ENCODE measurements around the gene KLF5. TPM values are rescaled to one million over a fixed set of nuclear protein-coding genes. Genes with fewer than 3 reads are reported as not detected.
"Not testable (repeated sequence)": the region's sequence is repeated elsewhere in the genome, so short reads cannot be mapped to it uniquely, and the experiment has no call there.

The KLF5 gene
- total and polyA plus RNA-seq, 2 donors, result 3.4 to 78.5 TPM

- no peak for DNase-seq (ENCODE audit: low read depth in 6 of 9, low spot score in 9 of 9)
- Histone ChIP-seq H3K9me3 (ENCODE audit: control insufficient read depth in 2 of 2, insufficient read depth in 1 of 2, low read length in 1 of 2) (no peaks in the 10 kb centered on the region), H3K4me1 (ENCODE audit: control insufficient read depth in 2 of 2, insufficient read depth in 2 of 2, low read length in 2 of 2) (no peaks in the 10 kb centered on the region), H3K27me3 (ENCODE audit: control insufficient read depth in 2 of 2, insufficient read depth in 1 of 2, low read length in 1 of 2) (no peaks in the 10 kb centered on the region), H3K27ac (ENCODE audit: low read depth in 1 of 2, low read length in 1 of 2) (no peak overlapping the region), H3K36me3 (ENCODE audit: control insufficient read depth in 2 of 2, insufficient read depth in 2 of 2, low read length in 1 of 2) (no peaks in the 10 kb centered on the region), H3K4me3 (ENCODE audit: low read length in 2 of 2) (no peak overlapping the region)
Observed at GRCh38 chr13:73038064-73038463, 20.7 kb upstream of the KLF5 start.

- no peak for DNase-seq (ENCODE audit: low read depth in 6 of 9, low spot score in 9 of 9)
- Histone ChIP-seq H3K4me3 (ENCODE audit: low read length in 2 of 2) (no peak overlapping the region), H3K4me1 (ENCODE audit: control insufficient read depth in 2 of 2, insufficient read depth in 2 of 2, low read length in 2 of 2) (no peaks in the 10 kb centered on the region), H3K36me3 (ENCODE audit: control insufficient read depth in 2 of 2, insufficient read depth in 2 of 2, low read length in 1 of 2) (no peaks in the 10 kb centered on the region), H3K27me3 (ENCODE audit: control insufficient read depth in 2 of 2, insufficient read depth in 1 of 2, low read length in 1 of 2) (no peaks in the 10 kb centered on the region), H3K27ac (ENCODE audit: low read depth in 1 of 2, low read length in 1 of 2) (no peak overlapping the region), H3K9me3 (ENCODE audit: control insufficient read depth in 2 of 2, insufficient read depth in 1 of 2, low read length in 1 of 2) (no peaks in the 10 kb centered on the region)
- 95% methylated on average over 2 of the region's 2 CpGs for WGBS
Observed at GRCh38 chr13:73039201-73040108, 19.4 kb upstream of the KLF5 start.

DNA sequence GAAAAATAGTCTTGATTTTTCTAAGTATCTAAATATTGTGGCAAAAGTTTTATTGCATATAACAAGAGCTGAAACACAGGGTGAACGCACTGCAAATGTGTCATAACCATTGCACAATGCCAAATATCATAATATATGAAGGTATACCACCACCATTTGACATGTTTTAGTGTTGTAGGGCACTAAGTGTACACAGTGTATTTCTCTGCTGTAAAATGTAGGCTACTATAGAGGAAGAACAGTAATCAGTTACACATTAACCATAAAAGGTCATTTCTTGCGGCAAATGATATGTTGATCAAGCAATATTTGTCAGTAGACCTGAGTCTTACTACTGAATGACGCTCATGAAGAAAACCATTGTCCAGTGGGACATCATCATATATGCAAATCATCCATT, 18.3 kb upstream of the KLF5 start:
- H3K27ac ChIP-seq (ENCODE audit: low read depth in 1 of 2, low read length in 1 of 2), result no peak overlapping the region
- H3K27me3 ChIP-seq (ENCODE audit: control insufficient read depth in 2 of 2, insufficient read depth in 1 of 2, low read length in 1 of 2), result no peaks in the 10 kb centered on the region
- H3K36me3 ChIP-seq (ENCODE audit: control insufficient read depth in 2 of 2, insufficient read depth in 2 of 2, low read length in 1 of 2), result no peaks in the 10 kb centered on the region
- no peaks in the 10 kb centered on the region for H3K4me1 ChIP-seq (ENCODE audit: control insufficient read depth in 2 of 2, insufficient read depth in 2 of 2, low read length in 2 of 2)
- no peaks in the 10 kb centered on the region for H3K9me3 ChIP-seq (ENCODE audit: control insufficient read depth in 2 of 2, insufficient read depth in 1 of 2, low read length in 1 of 2)
- DNase-seq (ENCODE audit: low read depth in 6 of 9, low spot score in 9 of 9), result no peak
- 94% methylated on average over 3 of the region's 3 CpGs for WGBS
- no peak overlapping the region for H3K4me3 ChIP-seq (ENCODE audit: low read length in 2 of 2)

DNA sequence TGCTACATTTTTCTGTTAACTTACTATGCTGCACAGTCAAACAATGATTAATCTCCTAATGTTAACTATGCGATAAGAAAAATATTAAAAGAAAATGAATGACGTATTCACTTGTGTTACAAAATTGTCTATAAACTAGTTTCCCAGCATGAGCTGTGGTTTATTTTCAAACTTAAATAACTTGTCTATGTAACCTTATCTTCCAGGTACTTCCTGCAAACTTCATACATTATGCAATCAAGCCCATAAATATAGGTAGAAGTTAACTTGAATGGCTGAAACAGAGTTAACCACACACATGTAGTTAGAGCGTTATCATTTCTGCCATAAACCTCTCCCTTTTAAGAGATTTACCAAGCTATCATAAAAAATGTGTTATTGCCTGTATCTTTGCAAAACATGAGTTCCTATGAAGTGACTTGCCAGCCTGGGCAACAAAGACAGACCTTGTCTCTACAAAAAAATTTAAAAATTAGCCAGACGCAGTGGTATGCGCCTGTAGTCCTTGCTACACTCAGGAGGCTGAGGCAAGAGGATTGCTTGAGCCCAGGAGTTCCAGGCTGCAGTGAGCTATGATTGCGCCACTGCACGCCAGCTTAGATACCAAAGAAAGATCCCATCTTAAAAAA, 17.7 kb upstream of the KLF5 start:
- Histone ChIP-seq H3K27me3 (ENCODE audit: control insufficient read depth in 2 of 2, insufficient read depth in 1 of 2, low read length in 1 of 2) (no peaks in the 10 kb centered on the region), H3K27ac (ENCODE audit: low read depth in 1 of 2, low read length in 1 of 2) (no peak overlapping the region), H3K36me3 (ENCODE audit: control insufficient read depth in 2 of 2, insufficient read depth in 2 of 2, low read length in 1 of 2) (no peaks in the 10 kb centered on the region), H3K4me3 (ENCODE audit: low read length in 2 of 2) (no peak overlapping the region), H3K9me3 (ENCODE audit: control insufficient read depth in 2 of 2, insufficient read depth in 1 of 2, low read length in 1 of 2) (no peaks in the 10 kb centered on the region), H3K4me1 (ENCODE audit: control insufficient read depth in 2 of 2, insufficient read depth in 2 of 2, low read length in 2 of 2) (no peaks in the 10 kb centered on the region)
- WGBS, result 76% methylated on average over 7 of the region's 7 CpGs
- no peak for DNase-seq (ENCODE audit: low read depth in 6 of 9, low spot score in 9 of 9)

- 98% methylated on average over 6 of the region's 6 CpGs for WGBS
Observed at GRCh38 chr13:73045031-73045430, 13.8 kb upstream of the KLF5 start.

GRCh38 chr13:73048615-73049014, 10.2 kb upstream of the KLF5 start:
- DNase-seq (ENCODE audit: low read depth in 6 of 9, low spot score in 9 of 9); H3K27ac ChIP-seq (ENCODE audit: low read depth in 1 of 2, low read length in 1 of 2); H3K27me3 ChIP-seq (ENCODE audit: control insufficient read depth in 2 of 2, insufficient read depth in 1 of 2, low read length in 1 of 2); H3K9me3 ChIP-seq (ENCODE audit: control insufficient read depth in 2 of 2, insufficient read depth in 1 of 2, low read length in 1 of 2); H3K36me3 ChIP-seq (ENCODE audit: control insufficient read depth in 2 of 2, insufficient read depth in 2 of 2, low read length in 1 of 2); H3K4me3 ChIP-seq (ENCODE audit: low read length in 2 of 2); H3K4me1 ChIP-seq (ENCODE audit: control insufficient read depth in 2 of 2, insufficient read depth in 2 of 2, low read length in 2 of 2): not testable (repeated sequence)
- 98% methylated on average over 2 of the region's 2 CpGs for WGBS

More at GRCh38 chr13:73045031-73045430, 13.8 kb upstream of the KLF5 start:
- DNase-seq (ENCODE audit: low read depth in 6 of 9, low spot score in 9 of 9), result no peak
- no peaks in the 10 kb centered on the region for H3K9me3 ChIP-seq (ENCODE audit: control insufficient read depth in 2 of 2, insufficient read depth in 1 of 2, low read length in 1 of 2)
- H3K4me1 ChIP-seq (ENCODE audit: control insufficient read depth in 2 of 2, insufficient read depth in 2 of 2, low read length in 2 of 2), result no peaks in the 10 kb centered on the region
- H3K27me3 ChIP-seq (ENCODE audit: control insufficient read depth in 2 of 2, insufficient read depth in 1 of 2, low read length in 1 of 2), result no peaks in the 10 kb centered on the region
- no peak overlapping the region for H3K27ac ChIP-seq (ENCODE audit: low read depth in 1 of 2, low read length in 1 of 2)
- no peak overlapping the region for H3K4me3 ChIP-seq (ENCODE audit: low read length in 2 of 2)
- no peaks in the 10 kb centered on the region for H3K36me3 ChIP-seq (ENCODE audit: control insufficient read depth in 2 of 2, insufficient read depth in 2 of 2, low read length in 1 of 2)

DNA sequence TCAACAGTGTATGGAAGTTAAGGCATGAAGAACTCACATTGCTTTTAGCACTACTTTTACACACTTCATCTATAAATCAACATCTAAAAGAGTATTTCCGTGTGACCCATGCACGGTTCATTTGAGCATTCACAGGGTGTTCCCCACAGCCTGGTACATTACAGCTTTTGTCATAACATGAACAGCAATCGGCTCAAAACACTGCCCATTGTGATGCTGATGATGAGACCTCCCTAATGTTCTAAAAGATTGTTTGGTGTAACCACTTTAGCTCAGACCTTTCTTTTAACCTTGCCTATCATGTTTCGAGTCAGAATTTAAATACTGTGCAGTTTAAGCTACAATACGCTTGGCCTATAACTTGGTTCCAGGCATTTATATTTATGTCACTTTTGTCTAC, 4.1 kb upstream of the KLF5 start:
- no peak overlapping the region for H3K27ac ChIP-seq (ENCODE audit: low read depth in 1 of 2, low read length in 1 of 2)
- H3K27me3 ChIP-seq (ENCODE audit: control insufficient read depth in 2 of 2, insufficient read depth in 1 of 2, low read length in 1 of 2), result peaks cover 18 to 38% of the 10 kb centered on the region in 2 donors
- H3K4me1 ChIP-seq (ENCODE audit: control insufficient read depth in 2 of 2, insufficient read depth in 2 of 2, low read length in 2 of 2), result peaks cover 3 to 5% of the 10 kb centered on the region in 2 donors
- H3K36me3 ChIP-seq (ENCODE audit: control insufficient read depth in 2 of 2, insufficient read depth in 2 of 2, low read length in 1 of 2), result no peaks in the 10 kb centered on the region
- DNase-seq (ENCODE audit: low read depth in 6 of 9, low spot score in 9 of 9), result no peak
- H3K9me3 ChIP-seq (ENCODE audit: control insufficient read depth in 2 of 2, insufficient read depth in 1 of 2, low read length in 1 of 2), result no peaks in the 10 kb centered on the region
- 81% methylated on average over 5 of the region's 5 CpGs for WGBS
- H3K4me3 ChIP-seq (ENCODE audit: low read length in 2 of 2), result no peak overlapping the region

DNA sequence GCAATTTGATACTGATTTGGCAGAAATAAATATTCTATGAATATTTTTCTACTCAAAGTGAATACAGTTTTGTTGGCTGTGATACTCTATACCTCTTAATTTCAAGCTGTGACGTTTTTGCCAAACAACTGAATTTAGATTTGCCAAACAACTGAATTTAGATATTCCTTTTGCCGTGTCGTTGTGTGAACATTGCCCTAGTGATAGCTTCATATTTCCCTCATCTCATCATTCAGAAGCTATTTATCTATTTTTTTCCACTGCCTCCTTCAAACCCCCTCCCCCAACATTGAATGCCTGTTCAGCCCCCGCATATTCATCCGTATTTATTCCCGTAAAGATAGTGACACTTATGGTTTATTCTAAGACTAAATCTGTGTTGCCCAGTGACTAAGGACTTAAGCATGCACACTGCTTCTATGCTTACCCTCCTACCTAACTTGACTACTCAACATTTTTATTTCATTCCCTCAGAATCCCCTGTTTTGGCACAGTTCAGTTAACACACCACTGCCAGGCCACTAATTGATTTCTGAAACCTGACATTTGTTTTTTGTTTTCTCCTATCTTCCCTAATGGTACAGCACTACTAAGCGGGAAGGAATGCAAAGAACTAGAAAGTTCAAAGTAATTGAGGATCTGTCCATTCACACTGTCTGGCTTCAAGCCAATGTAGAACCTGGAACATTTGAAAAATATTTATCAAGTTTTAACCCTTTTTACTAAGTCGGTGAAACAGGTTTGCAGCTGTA, 2.8 kb upstream of the KLF5 start:
- Histone ChIP-seq H3K4me1 (ENCODE audit: control insufficient read depth in 2 of 2, insufficient read depth in 2 of 2, low read length in 2 of 2) (peaks cover 10 to 12% of the 10 kb centered on the region in 2 donors), H3K4me3 (ENCODE audit: low read length in 2 of 2) (no peak overlapping the region), H3K27me3 (ENCODE audit: control insufficient read depth in 2 of 2, insufficient read depth in 1 of 2, low read length in 1 of 2) (peaks cover 30 to 50% of the 10 kb centered on the region in 2 donors), H3K9me3 (ENCODE audit: control insufficient read depth in 2 of 2, insufficient read depth in 1 of 2, low read length in 1 of 2) (no peaks in the 10 kb centered on the region), H3K36me3 (ENCODE audit: control insufficient read depth in 2 of 2, insufficient read depth in 2 of 2, low read length in 1 of 2) (no peaks in the 10 kb centered on the region), H3K27ac (ENCODE audit: low read depth in 1 of 2, low read length in 1 of 2) (peak overlapping the region in 1 of 2 donors; percentile 52)
- no peak for DNase-seq (ENCODE audit: low read depth in 6 of 9, low spot score in 9 of 9)
- 95% methylated on average over 8 of the region's 8 CpGs for WGBS

GRCh38 chr13:73056565-73056962, 2.2 kb upstream of the KLF5 start:
- Histone ChIP-seq H3K4me3 (ENCODE audit: low read length in 2 of 2) (no peak overlapping the region), H3K4me1 (ENCODE audit: control insufficient read depth in 2 of 2, insufficient read depth in 2 of 2, low read length in 2 of 2) (peaks cover 10 to 12% of the 10 kb centered on the region in 2 donors), H3K27ac (ENCODE audit: low read depth in 1 of 2, low read length in 1 of 2) (no peak overlapping the region), H3K9me3 (ENCODE audit: control insufficient read depth in 2 of 2, insufficient read depth in 1 of 2, low read length in 1 of 2) (no peaks in the 10 kb centered on the region), H3K36me3 (ENCODE audit: control insufficient read depth in 2 of 2, insufficient read depth in 2 of 2, low read length in 1 of 2) (no peaks in the 10 kb centered on the region), H3K27me3 (ENCODE audit: control insufficient read depth in 2 of 2, insufficient read depth in 1 of 2, low read length in 1 of 2) (peaks cover 33 to 55% of the 10 kb centered on the region in 2 donors)
- DNase-seq (ENCODE audit: low read depth in 6 of 9, low spot score in 9 of 9), result no peak
- 93% methylated on average over 4 of the region's 4 CpGs for WGBS

Measured in thymus (tissue), 11 donors.